ENCODE measurements around the gene KRTAP19-8.

The KRTAP19-8 gene

GRCh38 chr21:31011412-31011811 lies 26.9 kb downstream of the KRTAP19-8 start:
- DNase-seq = no peak

DNA sequence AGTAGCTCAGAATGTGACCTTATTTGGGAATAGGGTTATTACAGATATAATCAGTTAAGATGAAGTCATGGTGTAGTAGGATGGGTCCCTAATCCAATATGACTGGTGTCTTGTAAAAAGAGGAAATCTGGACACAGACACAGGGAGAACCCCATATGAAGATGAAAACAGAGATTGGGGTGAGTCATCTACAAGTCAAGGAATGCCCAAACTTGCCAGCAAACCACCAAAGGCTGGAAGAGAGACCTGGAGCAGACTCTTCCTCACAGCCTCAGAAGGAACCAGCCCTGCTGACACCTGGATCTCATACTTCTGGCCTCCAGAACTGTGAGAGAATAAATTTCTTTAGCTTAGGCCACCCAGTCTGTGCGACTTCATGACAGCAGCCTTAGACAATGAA lies 29.9 kb downstream of the KRTAP19-8 start:
- DNase-seq = no peak

GRCh38 chr21:31005019-31005418 lies 33.3 kb downstream of the KRTAP19-8 start:
- DNase-seq = no peak

GRCh38 chr21:31003471-31003870 lies 34.8 kb downstream of the KRTAP19-8 start:
- DNase-seq = no peak

DNA sequence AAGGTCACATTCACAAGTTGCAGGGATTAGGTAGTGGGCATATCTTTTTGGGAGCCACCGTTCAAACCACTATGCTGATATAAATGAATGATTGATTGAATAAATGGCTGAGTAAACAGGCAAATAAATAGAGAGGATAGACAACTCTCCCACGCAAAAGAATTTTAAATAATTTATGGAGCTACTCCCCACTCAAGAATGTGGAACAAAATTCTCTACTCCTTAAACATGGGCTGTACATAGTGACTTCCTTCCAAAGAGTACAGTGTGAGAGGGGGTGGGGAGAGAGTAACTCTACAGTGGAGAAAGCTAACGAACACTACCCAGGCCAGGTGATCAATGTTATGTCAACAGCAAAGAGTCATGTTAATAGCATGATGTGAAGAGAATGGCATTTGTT lies 40.7 kb downstream of the KRTAP19-8 start:
- DNase-seq = no peak

- no peak for DNase-seq
Observed at GRCh38 chr21:30996728-30997127, 41.5 kb downstream of the KRTAP19-8 start.

DNA sequence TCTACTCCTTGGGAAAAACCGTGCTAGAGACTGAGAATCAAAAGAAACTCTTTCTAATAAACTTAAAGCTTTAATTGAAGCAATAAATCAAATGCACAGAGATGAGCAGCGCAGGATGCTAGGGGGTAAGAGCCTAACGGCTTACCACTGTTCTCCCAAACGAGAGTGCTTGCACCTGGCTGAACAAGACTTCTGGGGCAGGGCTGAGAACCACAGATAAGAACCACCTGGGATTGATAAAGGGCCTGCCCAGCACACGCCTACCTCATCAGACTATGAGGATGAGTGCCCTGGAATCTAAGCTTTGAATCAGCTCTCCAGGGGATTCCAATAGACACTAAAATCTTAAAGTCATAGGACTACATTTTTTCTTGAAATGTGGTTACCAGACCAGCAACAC lies 43.3 kb downstream of the KRTAP19-8 start:
- no peak for DNase-seq

DNA sequence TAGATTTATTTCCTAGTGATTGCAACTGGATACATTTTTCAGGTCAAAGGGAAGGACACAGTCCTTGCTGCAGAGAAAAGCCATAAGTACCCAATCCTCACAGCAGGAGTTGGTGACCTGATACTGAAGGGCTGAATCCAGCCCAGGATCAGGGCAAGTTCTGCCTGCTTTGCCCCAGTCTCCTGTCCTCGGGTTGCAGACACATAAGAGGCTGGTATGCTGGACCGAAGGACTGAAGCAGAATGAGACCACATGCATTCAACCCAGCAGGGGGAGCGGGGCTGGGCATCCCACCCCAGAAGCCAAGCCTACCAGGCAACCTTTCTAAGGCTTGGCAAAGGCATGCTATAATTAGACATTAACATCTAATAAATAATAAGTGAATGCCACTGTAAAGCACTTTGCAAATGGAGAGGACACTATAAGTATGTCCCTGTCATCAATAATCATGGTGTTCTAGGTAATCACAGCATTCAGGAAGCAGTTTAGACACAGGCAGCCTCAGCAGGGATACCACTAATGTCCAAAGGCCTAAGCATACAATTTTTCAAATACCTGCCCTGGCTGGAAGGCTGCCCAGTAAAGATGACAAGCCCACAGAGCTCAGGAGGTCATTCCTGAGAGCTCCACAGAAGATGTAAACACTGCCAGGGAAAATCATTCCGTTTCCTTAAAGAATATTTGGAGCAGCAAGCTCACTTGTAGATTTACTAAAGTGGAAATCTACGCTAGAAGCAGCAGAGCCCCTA lies 47.6 kb downstream of the KRTAP19-8 start:
- no peak for DNase-seq

DNA sequence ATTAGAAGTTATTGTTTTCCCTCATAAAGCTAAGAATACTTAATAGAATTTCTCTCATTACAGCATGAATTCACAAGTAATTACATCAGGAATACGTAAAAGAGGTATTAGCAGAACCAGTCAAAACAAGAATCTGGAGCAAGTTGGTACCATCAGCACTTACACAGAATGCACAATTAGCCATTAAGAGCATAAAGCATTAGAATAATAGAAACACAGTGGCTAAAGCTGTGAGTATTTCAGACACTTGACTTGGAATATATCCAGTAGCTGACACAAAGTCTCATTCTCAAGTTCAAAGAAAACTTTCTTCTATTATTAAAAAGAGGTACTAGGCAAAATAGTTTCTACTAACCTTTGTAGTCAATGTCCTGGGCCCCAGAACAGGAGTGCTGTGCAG lies 49.6 kb downstream of the KRTAP19-8 start:
- no peak for DNase-seq

Data from NCI-H187 (cell line).